Liver (tissue), 9 donors: Measurements from ENCODE around the gene NRROS. TPM values are rescaled to one million over a fixed set of nuclear protein-coding genes. Genes with fewer than 3 reads are reported as not detected.

Experiments used
- DNase-seq: peaks from one replicate; pipeline ENCODE4 v3.0.0-alpha.2; 2017; ENCODE audit warnings: low spot score
- H3K27ac ChIP-seq, 2 donors: one replicate each; pipeline ENCODE4 v1.7.0; 2013; ENCODE audit warnings: inconsistent platforms in 2 of 2, low read length in 2 of 2, control low read depth in 1 of 2, low read depth in 1 of 2, mild to moderate bottlenecking in 1 of 2
- H3K27me3 ChIP-seq, 4 donors: one replicate each; pipeline versions ENCODE4 v1.6.1 to v1.7.0; 2013; ENCODE audit warnings: low read length in 3 of 4, inconsistent platforms in 1 of 4, mild to moderate bottlenecking in 1 of 4, moderate library complexity in 1 of 4; ENCODE audit not compliant: control insufficient read depth in 4 of 4, insufficient read depth in 4 of 4
- H3K36me3 ChIP-seq, 4 donors: one replicate each; pipeline versions ENCODE4 v1.6.1 to v1.7.0; 2013; ENCODE audit warnings: low read length in 3 of 4, mild to moderate bottlenecking in 3 of 4, low read depth in 1 of 4, moderate library complexity in 1 of 4; ENCODE audit not compliant: control insufficient read depth in 4 of 4, insufficient read depth in 3 of 4
- H3K4me1 ChIP-seq, 4 donors: one replicate each; pipeline versions ENCODE4 v1.6.1 to v1.7.0; 2013; ENCODE audit warnings: low read length in 3 of 4, mild to moderate bottlenecking in 3 of 4, moderate library complexity in 1 of 4; ENCODE audit not compliant: control insufficient read depth in 4 of 4, insufficient read depth in 4 of 4
- H3K4me3 ChIP-seq, 3 donors: one replicate each; pipeline versions ENCODE4 v1.6.1 to v1.7.0; 2013; ENCODE audit warnings: low read length in 3 of 3, control low read depth in 1 of 3, low read depth in 1 of 3, mild to moderate bottlenecking in 1 of 3
- H3K9ac ChIP-seq, 2 donors: one replicate each; pipeline ENCODE4 v1.7.0; 2013; ENCODE audit warnings: low read length in 2 of 2, mild to moderate bottlenecking in 2 of 2, moderate library complexity in 2 of 2, control low read depth in 1 of 2, low read depth in 1 of 2
- H3K9me3 ChIP-seq, 4 donors: one replicate each; pipeline versions ENCODE4 v1.6.1 to v1.7.0; 2013; ENCODE audit warnings: low read length in 3 of 4; ENCODE audit not compliant: control insufficient read depth in 4 of 4
- EGR1 ChIP-seq, 2 donors: IDR thresholded peaks; 2 replicates each; pipeline ENCODE4 v1.6.1; 2016 to 2018; ENCODE audit warnings: antibody characterized with exemption in 2 of 2, low read depth in 2 of 2
- FOXA2 ChIP-seq: IDR thresholded peaks from 2 replicates; pipeline ENCODE4 v1.6.1; 2016; ENCODE audit warnings: antibody characterized with exemption
- JUND ChIP-seq, 2 donors: IDR thresholded peaks; 2 replicates each; pipeline ENCODE4 v1.6.1; 2016; ENCODE audit warnings: antibody characterized with exemption in 2 of 2
- MAX ChIP-seq: IDR thresholded peaks from 2 replicates; pipeline ENCODE4 v1.6.1; 2016; ENCODE audit warnings: antibody characterized with exemption
- NR2F2 ChIP-seq: IDR thresholded peaks from 2 replicates; pipeline ENCODE4 v1.6.1; 2016; ENCODE audit warnings: antibody characterized with exemption
- RAD21 ChIP-seq, 2 donors: IDR thresholded peaks; 2 replicates each; pipeline ENCODE4 v1.6.1; 2016; ENCODE audit warnings: antibody characterized with exemption in 2 of 2, mild to moderate bottlenecking in 2 of 2
- RXRA ChIP-seq, 2 donors: IDR thresholded peaks; 2 replicates each; pipeline ENCODE4 v1.6.1; 2017 to 2018; ENCODE audit warnings: antibody characterized with exemption in 2 of 2, mild to moderate bottlenecking in 1 of 2
- SP1 ChIP-seq: IDR thresholded peaks from 2 replicates; pipeline ENCODE4 v1.6.1; 2018; ENCODE audit warnings: antibody characterized with exemption, mild to moderate bottlenecking
- TAF1 ChIP-seq: conservative IDR thresholded peaks from 2 replicates; pipeline ENCODE4 v1.6.1; 2016; ENCODE audit warnings: antibody characterized with exemption, mild to moderate bottlenecking
- WGBS: extraction: QIAGEN DNeasy Blood & Tissue Kit; methylation state at CpG from one replicate; pipeline ENCODE4 v1.1.7; 2013; 5-methylcytosine and 5-hydroxymethylcytosine counted together
- polyA plus RNA-seq, 2 donors: library from polyadenylated mRNA; stranded (reverse) in 1 of 2; unstranded in 1 of 2; fragments of 200-250 nt in 1 of 2; fragments of >200 nt in 1 of 2; fragmentation: Nextera tagmentation in 1 of 2; extraction: Ambion mirVana in 1 of 2; gene quantifications; one replicate each; pipeline versions ENCODE4 v1.2.1 to v1.2.3, GENCODE V29; 2013 to 2015
- total RNA-seq, 2 donors: library from RNA; depleted of rRNA; stranded (reverse); fragments of >200 nt; gene quantifications; one replicate each; pipeline ENCODE4 v1.2.3, GENCODE V29; 2014
- TF ChIP-seq, protein P1 (sequence below): IDR thresholded peaks from 2 replicates; pipeline ENCODE4 v1.6.1; 2016; ENCODE audit warnings: antibody characterized with exemption
- TF ChIP-seq, protein P2 (sequence below): IDR thresholded peaks from 2 replicates; pipeline ENCODE4 v1.6.1; 2016; ENCODE audit warnings: antibody characterized with exemption, mild to moderate bottlenecking
- donor health status: healthy.
- donor health status: healthy.
- donor health status: healthy.
- donor health status: healthy.
- donor health status: healthy.

Gene NRROS
- total and polyA plus RNA-seq, 4 donors, result 0.82 to 9.2 (median 3.0) TPM

DNA sequence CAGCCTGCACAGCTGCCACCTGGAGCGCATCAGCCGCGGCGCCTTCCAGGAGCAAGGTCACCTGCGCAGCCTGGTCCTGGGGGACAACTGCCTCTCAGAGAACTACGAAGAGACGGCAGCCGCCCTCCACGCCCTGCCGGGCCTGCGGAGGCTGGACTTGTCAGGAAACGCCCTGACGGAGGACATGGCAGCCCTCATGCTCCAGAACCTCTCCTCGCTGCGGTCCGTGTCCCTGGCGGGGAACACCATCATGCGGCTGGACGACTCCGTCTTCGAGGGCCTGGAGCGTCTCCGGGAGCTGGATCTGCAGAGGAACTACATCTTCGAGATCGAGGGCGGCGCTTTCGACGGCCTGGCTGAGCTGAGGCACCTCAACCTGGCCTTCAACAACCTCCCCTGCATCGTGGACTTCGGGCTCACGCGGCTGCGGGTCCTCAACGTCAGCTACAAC lies 20.4 kb downstream of the NRROS start:
- Histone ChIP-seq H3K36me3 (no peaks in the 10 kb centered on the region), H3K27me3 (no peaks in the 10 kb centered on the region), H3K4me3 (no peak overlapping the region), H3K4me1 (no peaks in the 10 kb centered on the region), H3K9ac (no peak overlapping the region), H3K9me3 (no peaks in the 10 kb centered on the region), H3K27ac (no peak overlapping the region)
- TF ChIP-seq TAF1 (no peak), EGR1 (IDR thresholded peaks at IDR 0.05; ENCODE audit: low read depth in 2 of 2) (no peak), FOXA2 (no peak), SP1 (no peak), RXRA (IDR thresholded peaks at IDR 0.05) (no peak), NR2F2 (no peak), JUND (IDR thresholded peaks at IDR 0.05) (no peak), MAX (no peak), RAD21 (IDR thresholded peaks at IDR 0.05) (no peak)
- TF ChIP-seq, protein P1, sequence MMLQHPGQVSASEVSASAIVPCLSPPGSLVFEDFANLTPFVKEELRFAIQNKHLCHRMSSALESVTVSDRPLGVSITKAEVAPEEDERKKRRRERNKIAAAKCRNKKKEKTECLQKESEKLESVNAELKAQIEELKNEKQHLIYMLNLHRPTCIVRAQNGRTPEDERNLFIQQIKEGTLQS, result no peak
- TF ChIP-seq, protein P2, sequence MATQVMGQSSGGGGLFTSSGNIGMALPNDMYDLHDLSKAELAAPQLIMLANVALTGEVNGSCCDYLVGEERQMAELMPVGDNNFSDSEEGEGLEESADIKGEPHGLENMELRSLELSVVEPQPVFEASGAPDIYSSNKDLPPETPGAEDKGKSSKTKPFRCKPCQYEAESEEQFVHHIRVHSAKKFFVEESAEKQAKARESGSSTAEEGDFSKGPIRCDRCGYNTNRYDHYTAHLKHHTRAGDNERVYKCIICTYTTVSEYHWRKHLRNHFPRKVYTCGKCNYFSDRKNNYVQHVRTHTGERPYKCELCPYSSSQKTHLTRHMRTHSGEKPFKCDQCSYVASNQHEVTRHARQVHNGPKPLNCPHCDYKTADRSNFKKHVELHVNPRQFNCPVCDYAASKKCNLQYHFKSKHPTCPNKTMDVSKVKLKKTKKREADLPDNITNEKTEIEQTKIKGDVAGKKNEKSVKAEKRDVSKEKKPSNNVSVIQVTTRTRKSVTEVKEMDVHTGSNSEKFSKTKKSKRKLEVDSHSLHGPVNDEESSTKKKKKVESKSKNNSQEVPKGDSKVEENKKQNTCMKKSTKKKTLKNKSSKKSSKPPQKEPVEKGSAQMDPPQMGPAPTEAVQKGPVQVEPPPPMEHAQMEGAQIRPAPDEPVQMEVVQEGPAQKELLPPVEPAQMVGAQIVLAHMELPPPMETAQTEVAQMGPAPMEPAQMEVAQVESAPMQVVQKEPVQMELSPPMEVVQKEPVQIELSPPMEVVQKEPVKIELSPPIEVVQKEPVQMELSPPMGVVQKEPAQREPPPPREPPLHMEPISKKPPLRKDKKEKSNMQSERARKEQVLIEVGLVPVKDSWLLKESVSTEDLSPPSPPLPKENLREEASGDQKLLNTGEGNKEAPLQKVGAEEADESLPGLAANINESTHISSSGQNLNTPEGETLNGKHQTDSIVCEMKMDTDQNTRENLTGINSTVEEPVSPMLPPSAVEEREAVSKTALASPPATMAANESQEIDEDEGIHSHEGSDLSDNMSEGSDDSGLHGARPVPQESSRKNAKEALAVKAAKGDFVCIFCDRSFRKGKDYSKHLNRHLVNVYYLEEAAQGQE, result no peak
- DNase-seq, result no peak
- 96% methylated on average over 35 of the region's 35 CpGs for WGBS

- Histone ChIP-seq H3K4me1 (no peaks in the 10 kb centered on the region), H3K36me3 (no peaks in the 10 kb centered on the region), H3K4me3 (no peak overlapping the region), H3K27me3 (no peaks in the 10 kb centered on the region), H3K9me3 (no peaks in the 10 kb centered on the region), H3K27ac (no peak overlapping the region), H3K9ac (no peak overlapping the region)
- no peak for DNase-seq
- TF ChIP-seq, protein P2, result no peak
- no peak for TF ChIP-seq JUND (IDR thresholded peaks at IDR 0.05)
- WGBS, result 87% methylated on average over 32 of the region's 32 CpGs
Observed at GRCh38 chr3:196660381-196661166, 21.1 kb downstream of the NRROS start.
